PC-9 (cell line): Measurements from ENCODE around the gene RAB3B.
"Not testable (repeated sequence)": the region's sequence is repeated elsewhere in the genome, so short reads cannot be mapped to it uniquely, and the experiment has no call there.

ENCODE experiments used
- CTCF ChIP-seq: fragments of 200-600 bp; sonication (generic); conservative IDR thresholded peaks from 2 replicates; pipeline ENCODE4 v1.6.1; 2017; ENCODE audit warnings: mixed run types, antibody characterized with exemption, mild to moderate bottlenecking, moderate library complexity
- EZH2 ChIP-seq: fragments of 200-600 bp; sonication (generic); IDR thresholded peaks from 2 replicates; pipeline ENCODE4 v1.8.0; 2017; ENCODE audit warnings: antibody characterized with exemption, low read depth

GRCh38 chr1:52005548-52005947, 15.0 kb upstream of the RAB3B start:
- not testable (repeated sequence) for TF ChIP-seq CTCF, EZH2
